Kidney epithelial cell (primary cell): ENCODE measurements around the gene PUM1. TPM values are rescaled to one million over a fixed set of nuclear protein-coding genes. Genes with fewer than 3 reads are reported as not detected.
A peak's percentile ranks its signal among the peaks of the same experiment; 100 is the strongest.

Experiments used
- DNase-seq: peaks from one replicate; pipeline ENCODE4 v3.0.0-alpha.2; 2010; ENCODE audit warnings: low read depth
- H3K27me3 ChIP-seq: 2 replicates; pipeline ENCODE4 v1.6.0; 2011; ENCODE audit warnings: low read length; ENCODE audit not compliant: control insufficient read depth, insufficient read depth
- H3K36me3 ChIP-seq: 2 replicates; pipeline ENCODE4 v1.5.1; 2011; ENCODE audit warnings: low read length; ENCODE audit not compliant: control insufficient read depth, insufficient read depth
- H3K4me3 ChIP-seq: 2 replicates; pipeline ENCODE4 v1.5.1; 2011; ENCODE audit warnings: low read depth, mild to moderate bottlenecking, control low read depth, low read length
- total RNA-seq: library from RNA; depleted of rRNA; stranded (reverse); fragments of >200 nt; gene quantifications from 2 replicates; pipeline ENCODE4 v1.2.3, GENCODE V29; 2015
- TF ChIP-seq, protein P1 (sequence below): IDR thresholded peaks from 2 replicates; pipeline ENCODE4 v1.5.1; 2011; ENCODE audit warnings: mild to moderate bottlenecking, moderate library complexity, low read length, control low read depth, inconsistent platforms; ENCODE audit not compliant: insufficient read depth, poor library complexity, severe bottlenecking

The PUM1 gene, protein sequence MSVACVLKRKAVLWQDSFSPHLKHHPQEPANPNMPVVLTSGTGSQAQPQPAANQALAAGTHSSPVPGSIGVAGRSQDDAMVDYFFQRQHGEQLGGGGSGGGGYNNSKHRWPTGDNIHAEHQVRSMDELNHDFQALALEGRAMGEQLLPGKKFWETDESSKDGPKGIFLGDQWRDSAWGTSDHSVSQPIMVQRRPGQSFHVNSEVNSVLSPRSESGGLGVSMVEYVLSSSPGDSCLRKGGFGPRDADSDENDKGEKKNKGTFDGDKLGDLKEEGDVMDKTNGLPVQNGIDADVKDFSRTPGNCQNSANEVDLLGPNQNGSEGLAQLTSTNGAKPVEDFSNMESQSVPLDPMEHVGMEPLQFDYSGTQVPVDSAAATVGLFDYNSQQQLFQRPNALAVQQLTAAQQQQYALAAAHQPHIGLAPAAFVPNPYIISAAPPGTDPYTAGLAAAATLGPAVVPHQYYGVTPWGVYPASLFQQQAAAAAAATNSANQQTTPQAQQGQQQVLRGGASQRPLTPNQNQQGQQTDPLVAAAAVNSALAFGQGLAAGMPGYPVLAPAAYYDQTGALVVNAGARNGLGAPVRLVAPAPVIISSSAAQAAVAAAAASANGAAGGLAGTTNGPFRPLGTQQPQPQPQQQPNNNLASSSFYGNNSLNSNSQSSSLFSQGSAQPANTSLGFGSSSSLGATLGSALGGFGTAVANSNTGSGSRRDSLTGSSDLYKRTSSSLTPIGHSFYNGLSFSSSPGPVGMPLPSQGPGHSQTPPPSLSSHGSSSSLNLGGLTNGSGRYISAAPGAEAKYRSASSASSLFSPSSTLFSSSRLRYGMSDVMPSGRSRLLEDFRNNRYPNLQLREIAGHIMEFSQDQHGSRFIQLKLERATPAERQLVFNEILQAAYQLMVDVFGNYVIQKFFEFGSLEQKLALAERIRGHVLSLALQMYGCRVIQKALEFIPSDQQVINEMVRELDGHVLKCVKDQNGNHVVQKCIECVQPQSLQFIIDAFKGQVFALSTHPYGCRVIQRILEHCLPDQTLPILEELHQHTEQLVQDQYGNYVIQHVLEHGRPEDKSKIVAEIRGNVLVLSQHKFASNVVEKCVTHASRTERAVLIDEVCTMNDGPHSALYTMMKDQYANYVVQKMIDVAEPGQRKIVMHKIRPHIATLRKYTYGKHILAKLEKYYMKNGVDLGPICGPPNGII
- 78.1 and 94.3 TPM in 2 replicates for total RNA-seq

DNA sequence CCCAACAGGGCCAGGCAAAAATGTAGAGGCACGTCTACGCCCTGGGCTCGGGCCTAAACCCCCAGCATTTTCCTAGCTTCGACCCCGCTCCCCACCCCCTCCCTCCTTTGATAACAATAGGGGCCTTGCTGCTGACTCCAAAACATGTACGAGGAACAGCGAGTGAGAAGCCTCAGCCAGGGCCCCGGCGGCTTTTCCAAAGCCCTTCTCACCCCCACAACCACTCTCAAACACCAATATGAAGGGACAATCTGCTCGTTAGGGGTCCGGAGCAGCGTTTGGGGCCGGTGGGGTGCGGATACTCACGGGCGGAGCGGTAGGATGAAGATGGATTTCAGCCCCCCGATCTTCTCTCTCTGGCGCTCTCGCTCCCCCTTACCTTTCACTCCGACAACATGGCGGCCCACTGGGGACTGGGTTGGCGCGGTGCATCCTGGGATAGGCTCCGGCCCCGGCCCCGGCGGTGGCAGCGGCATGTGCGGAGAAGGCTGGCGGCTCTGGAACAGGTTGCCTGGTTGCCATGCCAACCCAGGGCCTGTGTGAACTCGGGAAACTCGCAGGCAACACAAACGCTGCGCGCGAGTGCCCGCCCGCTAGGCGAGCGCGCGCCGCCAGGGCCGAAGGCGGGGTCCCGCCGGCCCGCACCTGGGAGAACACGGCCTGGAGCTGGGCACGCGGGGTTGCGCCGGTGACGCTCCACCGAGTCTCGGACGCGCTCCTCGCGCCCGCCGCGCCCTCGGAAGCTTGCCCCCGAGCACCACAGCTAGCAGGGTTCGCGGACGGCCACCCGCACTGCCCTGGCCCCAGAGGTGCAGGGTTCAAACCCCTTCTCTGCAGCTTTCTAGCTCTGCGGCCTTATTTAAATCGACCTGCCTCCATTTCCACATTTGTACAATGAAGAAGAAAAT, at the start of gene PUM1:
Gene PUM1, minus strand, starts transcription at position 408 of the 908 bp plus-strand sequence. CDS start 6,151 bp downstream, outside the sequence.
- DNase-seq, result peak; percentile 96
- TF ChIP-seq, protein P1, sequence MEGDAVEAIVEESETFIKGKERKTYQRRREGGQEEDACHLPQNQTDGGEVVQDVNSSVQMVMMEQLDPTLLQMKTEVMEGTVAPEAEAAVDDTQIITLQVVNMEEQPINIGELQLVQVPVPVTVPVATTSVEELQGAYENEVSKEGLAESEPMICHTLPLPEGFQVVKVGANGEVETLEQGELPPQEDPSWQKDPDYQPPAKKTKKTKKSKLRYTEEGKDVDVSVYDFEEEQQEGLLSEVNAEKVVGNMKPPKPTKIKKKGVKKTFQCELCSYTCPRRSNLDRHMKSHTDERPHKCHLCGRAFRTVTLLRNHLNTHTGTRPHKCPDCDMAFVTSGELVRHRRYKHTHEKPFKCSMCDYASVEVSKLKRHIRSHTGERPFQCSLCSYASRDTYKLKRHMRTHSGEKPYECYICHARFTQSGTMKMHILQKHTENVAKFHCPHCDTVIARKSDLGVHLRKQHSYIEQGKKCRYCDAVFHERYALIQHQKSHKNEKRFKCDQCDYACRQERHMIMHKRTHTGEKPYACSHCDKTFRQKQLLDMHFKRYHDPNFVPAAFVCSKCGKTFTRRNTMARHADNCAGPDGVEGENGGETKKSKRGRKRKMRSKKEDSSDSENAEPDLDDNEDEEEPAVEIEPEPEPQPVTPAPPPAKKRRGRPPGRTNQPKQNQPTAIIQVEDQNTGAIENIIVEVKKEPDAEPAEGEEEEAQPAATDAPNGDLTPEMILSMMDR, result no peak
- Histone ChIP-seq H3K4me3 (peak within 1 kb of the TSS; percentile 69), H3K36me3 (no peaks in the 10 kb centered on the region), H3K27me3 (no peaks in the 10 kb centered on the region)

DNA sequence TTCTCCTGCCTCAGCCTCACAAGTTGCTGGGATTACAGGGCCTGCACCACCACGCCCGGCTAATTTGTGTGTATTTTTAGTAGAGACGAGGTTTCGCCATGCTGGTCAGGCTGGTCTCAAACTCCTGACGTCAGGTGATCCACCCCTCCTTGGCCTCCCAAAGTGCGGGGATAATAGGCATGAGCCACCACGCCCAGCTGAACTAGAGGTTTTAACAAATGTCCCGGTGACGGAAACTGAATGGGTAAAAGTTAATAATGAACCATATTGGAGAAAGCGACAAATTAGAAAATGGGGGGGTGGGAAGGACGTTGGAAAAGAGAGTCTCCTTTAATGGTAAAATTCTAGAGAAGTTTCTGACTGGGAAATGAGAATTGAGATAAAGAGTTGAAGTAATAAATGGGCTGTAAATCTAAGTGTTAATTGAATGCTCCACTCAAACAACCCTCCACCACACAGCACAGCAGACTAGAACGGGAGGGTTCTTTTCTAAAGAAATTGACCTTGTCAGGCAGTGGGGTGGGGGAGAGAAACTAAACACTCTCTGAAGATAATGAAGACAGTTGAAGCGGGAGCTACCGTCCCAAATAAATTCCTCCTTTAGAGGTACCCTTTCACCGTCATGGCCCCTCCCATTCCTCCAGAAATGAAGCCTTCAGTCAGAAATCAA, 46.9 kb upstream of the PUM1 start:
- TF ChIP-seq, protein P1, result no peak
- H3K36me3 ChIP-seq, result no peaks in the 10 kb centered on the region
- H3K27me3 ChIP-seq, result peaks cover 2% of the 10 kb centered on the region
- H3K4me3 ChIP-seq, result no peak overlapping the region
- no peak for DNase-seq

DNA sequence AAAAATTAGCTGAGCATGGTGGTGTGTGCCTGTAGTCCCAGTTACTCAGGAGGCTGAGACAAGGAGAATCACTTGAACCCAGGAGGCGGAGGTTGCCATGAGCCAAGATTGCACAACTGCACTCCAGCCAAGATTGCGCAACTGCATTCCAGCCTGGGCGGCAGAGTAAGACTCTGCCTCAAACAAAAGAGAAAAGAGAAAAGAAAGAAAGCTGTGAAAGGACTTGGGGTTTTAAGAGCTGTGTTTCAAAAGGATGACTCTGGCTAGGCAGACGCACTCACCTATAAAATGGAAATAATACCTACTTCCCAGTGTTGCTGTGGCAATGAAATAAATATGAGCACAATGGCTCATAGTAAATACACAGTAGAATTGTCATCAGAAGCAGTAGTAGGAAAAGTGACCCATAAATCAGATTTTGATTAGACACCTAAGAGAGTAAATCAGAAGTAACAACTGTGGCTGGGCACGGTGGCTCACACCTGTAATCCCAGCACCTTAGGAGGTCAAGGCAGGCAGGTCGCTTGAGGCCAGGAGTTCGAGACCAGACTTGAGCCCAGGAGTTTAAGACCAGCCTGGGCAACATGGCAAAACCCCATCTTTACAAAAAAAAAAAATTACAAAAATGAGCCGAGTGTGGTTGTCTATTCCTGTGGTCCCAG, 45.9 kb upstream of the PUM1 start:
- H3K36me3 ChIP-seq, result no peaks in the 10 kb centered on the region
- TF ChIP-seq, protein P1, result no peak
- no peak for DNase-seq
- no peak overlapping the region for H3K4me3 ChIP-seq
- H3K27me3 ChIP-seq, result peaks cover 2% of the 10 kb centered on the region

DNA sequence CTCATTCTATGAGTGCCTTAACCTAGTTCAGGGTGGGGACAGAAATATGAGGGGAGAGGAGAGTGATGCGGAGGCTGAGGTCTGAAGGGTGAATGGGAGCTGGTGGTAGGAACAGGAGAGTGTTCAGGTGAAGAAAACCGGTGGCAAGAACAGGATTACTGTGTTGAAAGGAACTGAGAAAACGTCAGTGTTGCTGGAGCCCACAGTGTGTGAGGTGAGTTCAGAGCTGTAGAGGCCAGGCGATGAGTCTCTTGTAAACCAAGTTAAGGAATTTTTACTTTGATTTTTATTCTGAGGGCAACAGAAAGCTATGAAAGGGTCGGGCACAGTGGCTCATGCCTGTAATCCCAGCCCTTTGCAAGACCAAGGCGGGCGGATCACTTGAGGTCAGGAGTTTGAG, 45.3 kb upstream of the PUM1 start:
- no peaks in the 10 kb centered on the region for H3K36me3 ChIP-seq
- no peak for DNase-seq
- H3K4me3 ChIP-seq, result no peak overlapping the region
- H3K27me3 ChIP-seq, result peaks cover 2% of the 10 kb centered on the region
- TF ChIP-seq, protein P1, result no peak
